ENCODE results near the gene LYZL1.
"Not testable (repeated sequence)": the region's sequence is repeated elsewhere in the genome, so short reads cannot be mapped to it uniquely, and the experiment has no call there.

Gene LYZL1

GRCh38 chr10:29332061-29332760 lies 43.3 kb downstream of the LYZL1 start:
- no peak for DNase-seq (ENCODE audit: low read depth)

DNA sequence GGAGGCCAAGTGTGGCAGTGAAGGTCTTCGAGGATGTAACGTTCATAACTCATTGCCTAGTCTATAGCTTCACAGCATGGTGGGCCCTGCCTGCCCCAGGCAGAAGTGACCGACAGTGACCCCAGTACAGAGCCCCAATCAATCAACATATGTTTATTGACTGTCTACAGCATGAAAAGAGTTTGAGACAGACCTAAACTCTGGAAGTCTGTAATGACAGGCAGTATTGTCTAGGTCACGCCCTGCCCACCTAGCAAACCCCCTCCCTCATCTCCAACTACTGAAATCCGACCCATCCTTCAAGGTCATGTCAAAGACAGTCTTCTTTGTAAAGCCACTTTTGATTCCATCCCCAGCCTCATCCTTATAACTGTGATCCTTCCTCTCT lies 43.9 kb downstream of the LYZL1 start:
- no peak for DNase-seq (ENCODE audit: low read depth)

GRCh38 chr10:29337526-29337925 lies 48.7 kb downstream of the LYZL1 start:
- not testable (repeated sequence) for DNase-seq (ENCODE audit: low read depth)

- DNase-seq (ENCODE audit: low read depth), result no peak
Measured at GRCh38 chr10:29343607-29344038, 54.8 kb downstream of the LYZL1 start.

DNA sequence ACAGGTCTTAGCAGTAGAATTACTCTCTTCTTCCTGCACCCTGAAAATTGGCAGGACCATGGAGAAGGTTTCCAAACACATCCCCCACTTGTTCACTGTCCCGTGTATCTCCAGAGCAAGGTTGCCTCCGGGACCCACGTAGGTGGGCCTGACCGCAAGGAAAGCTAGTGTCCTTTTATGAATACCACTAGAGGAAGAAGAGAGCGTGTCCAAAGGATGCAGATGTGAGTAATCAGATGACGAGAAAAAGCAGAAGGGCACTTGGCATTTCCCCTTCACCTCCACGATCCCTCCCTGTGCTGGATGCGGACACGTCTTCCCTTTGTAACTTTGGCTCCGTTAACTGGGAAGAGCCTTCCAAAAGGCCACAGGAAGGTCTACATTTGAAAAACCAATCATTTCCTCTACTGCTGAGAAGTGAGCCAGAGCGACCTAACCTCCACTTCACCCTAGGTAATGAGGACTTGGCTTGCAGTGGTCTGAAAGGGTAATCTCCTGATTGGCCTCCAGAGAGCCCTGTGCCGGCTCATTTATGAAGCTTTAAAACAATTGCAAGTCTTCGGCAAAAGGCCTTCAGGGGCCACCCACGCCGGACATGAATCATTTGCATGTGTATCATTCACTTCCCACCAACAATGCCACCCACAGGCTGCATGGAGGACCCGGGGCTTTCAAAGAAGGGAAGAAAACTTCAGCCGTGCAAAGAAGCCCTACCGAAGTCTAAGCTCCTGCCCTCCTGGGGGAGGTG lies 55.4 kb downstream of the LYZL1 start:
- no peak for DNase-seq (ENCODE audit: low read depth)

GRCh38 chr10:29345144-29345909 lies 56.5 kb downstream of the LYZL1 start:
- DNase-seq (ENCODE audit: low read depth), result no peak

- no peak for DNase-seq (ENCODE audit: low read depth)
Measured at GRCh38 chr10:29345910-29346209, 57.0 kb downstream of the LYZL1 start.

DNA sequence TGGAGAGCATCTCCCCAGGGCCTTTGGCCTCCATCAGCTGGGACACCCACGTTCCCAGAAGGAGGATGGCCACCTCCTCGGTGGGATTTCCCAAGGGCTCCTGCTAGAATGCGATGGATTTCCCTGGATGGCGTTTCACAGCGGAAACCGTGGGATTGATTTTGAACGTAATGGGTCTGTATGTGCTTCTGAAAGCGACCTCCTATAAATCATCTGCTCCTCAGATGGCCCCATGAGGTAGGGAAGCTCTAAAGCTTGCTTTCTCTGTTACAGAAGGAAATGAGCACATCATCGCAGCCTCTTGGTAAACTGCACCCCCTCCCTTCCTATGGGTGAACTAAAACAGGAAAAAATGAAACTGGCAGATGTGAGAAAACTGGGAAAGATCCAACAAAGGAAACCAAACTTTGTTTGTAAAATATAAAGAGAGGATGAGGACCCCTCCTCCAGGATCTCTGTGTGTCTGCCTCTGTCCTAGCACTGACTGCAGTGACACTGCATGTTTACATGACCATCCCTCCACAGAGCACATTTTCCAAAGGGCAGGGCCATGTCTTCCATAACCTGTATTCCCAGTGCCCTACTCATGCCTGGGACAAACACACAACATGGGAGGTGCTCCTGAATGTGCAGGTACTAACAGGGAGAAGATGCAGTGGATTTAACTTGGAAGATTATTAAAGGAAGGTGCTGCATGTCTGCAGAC lies 57.6 kb downstream of the LYZL1 start:
- DNase-seq (ENCODE audit: low read depth), result no peak

DNA sequence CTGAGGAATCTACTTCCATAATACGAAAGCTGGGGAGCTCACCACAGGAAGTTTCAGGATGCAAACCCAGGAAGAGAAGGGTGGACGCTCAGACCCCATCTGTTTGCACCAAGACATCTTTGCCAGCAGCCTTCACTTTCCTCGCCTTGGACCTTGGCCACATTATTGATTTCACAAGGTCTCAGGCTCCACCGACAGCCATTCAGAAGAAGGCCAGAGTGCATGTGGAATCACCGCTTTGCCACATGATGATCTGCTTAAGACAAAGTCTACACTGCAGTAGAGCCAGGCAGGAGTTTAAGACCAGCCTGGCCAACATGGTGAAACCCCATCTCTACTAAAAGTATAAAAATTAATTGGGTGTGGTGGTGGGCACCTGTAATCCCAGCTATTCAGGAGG lies 60.0 kb downstream of the LYZL1 start:
- DNase-seq (ENCODE audit: low read depth), result no peak

- no peak for DNase-seq (ENCODE audit: low read depth)
Measured at GRCh38 chr10:29353305-29353704, 64.4 kb downstream of the LYZL1 start.

DNA sequence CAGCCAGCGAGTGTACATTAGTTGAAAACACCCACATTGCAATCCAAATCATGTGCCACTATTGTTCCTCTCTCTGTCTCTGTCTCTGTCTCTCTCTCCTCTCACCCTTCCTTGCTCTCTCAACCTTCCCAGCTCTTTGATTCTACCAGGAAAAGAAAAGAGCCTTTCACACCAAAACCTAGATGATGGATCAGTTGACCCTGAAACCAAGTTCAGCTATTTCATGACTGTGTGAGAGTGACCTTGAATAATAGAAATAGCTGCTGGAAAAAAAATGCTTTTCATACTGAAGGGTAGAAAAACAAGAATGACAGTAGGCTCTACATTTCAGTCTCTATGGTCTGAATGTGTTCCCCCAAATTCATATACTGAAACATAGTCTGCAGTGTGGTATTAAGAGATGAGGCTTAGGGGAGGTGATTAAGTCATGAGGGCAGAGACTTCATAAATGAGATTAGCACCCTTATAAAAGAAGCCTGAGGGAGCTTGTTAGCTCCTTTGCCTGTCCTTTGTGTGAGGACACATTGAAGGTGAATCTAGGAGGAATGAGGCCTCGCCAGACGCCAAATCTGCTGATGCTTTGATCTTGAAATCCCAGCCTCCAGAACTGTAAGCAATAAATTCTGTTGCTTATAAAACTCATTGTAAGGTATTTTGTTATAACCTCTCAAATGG lies 65.2 kb downstream of the LYZL1 start:
- no peak for DNase-seq (ENCODE audit: low read depth)

DNA sequence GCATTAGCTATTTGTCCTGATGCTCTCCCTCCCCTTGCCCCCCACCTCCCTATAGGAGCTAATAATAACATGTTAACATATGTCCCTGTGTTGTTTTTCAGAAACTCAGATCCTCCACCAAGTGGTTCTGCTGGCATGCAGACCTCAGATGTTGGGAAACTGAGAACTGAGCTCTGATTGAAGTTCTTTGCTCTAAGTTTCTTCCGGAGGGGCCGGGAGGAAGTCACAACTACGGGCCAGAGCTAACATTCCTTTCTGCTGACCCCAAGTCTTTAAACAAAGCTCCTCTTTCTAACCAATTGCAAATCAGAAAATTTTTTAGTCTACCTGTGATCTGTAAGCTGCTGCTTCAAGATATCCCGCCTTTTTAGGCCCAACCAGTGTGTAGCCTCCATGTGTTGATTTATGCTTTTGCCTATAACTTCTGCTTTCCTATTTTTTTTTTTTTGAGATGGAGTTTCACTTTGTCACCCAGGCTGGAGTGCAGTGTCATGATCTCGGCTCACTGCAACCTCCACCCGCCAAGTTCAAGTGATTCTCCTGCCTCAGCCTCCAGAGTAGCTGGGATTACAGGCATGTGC lies 66.6 kb downstream of the LYZL1 start:
- no peak for DNase-seq (ENCODE audit: low read depth)

GRCh38 chr10:29356931-29357330 lies 68.1 kb downstream of the LYZL1 start:
- DNase-seq (ENCODE audit: low read depth), result no peak

DNA sequence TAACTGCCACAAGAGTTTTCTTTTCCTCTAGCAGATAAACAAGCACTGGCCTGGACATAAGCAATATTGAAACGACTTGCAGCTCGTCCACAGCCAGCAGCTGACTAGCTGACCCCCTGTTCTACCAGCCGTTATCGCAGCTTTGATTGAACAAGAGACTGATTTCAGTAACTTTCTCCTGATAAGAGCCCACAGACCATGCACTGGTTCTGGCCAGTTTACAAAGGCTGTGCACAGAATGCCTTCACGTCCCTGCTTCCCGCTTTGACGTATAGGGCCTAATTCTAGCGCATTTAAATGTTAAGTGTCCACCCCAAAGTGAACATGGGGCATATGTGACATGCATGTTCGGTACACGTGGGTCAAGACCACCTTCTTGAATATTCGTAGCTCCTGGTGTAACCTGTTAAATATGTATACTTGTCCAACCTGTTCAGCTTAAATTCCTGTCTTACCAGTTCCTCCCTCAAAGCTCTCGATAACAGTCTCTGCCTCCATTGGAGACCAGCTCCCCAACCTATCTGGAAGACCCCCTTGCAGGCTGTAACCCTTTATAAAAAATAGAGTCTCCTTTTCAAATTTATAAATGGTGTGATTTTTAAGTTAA lies 69.2 kb downstream of the LYZL1 start:
- DNase-seq (ENCODE audit: low read depth), result no peak

DNA sequence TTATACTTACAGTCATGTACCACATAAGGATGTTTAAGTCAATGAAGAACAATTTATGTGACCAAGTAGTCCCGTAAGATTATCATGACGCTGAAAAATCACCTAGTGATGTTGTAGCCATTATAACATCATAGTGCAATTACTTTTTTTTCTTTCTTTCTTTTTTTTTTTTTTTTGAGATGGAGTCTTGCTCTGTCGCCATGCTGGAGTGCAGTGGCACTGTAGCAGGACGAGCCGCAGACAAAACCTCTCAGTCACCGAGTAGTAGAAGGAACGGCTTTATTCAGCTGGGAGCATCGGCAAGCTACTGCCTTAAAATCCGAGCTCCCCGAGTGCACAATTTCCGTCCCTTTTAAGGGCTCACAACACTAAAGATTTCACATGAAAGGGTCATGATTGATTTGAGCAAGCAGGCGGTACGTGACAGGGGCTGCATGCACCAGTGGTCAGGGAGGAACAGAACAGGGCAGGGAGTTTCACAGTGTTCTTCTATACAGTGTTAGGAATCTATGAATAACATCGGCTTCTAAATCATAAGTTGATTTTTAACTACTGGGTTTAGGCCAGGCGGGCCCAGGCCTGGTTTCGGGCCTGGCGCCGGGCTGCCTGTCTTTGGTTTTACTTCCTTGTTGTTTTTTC lies 71.5 kb downstream of the LYZL1 start:
- DNase-seq (ENCODE audit: low read depth), result not testable (repeated sequence)
